Breast epithelium (tissue), 3 donors: ENCODE measurements around the gene SMARCA4.

Source experiments
- CTCF ChIP-seq, 3 donors: fragments of 450-650 bp; IDR thresholded peaks; one replicate each; pipeline ENCODE4 v1.5.1; 2016 to 2017; ENCODE audit warnings: antibody characterized with exemption in 3 of 3, mild to moderate bottlenecking in 3 of 3, moderate library complexity in 3 of 3
- POLR2A ChIP-seq: fragments of 450-650 bp; IDR thresholded peaks from one replicate; pipeline ENCODE4 v1.6.1; 2016; ENCODE audit warnings: antibody characterized with exemption, mild to moderate bottlenecking, moderate library complexity
- POLR2AphosphoS5 ChIP-seq, 3 donors: sonication (generic); formaldehyde crosslinking; IDR thresholded peaks; one replicate each; pipeline ENCODE4 v1.6.1; 2017; ENCODE audit warnings: antibody characterized with exemption in 3 of 3

GRCh38 chr19:11094520-11094894 lies 133.7 kb downstream of the SMARCA4 start:
- TF ChIP-seq CTCF (IDR thresholded peaks at IDR 0.05), result no peak
- TF ChIP-seq POLR2AphosphoS5 (IDR thresholded peaks at IDR 0.05), result no peak
- TF ChIP-seq POLR2A, result no peak
